ENCODE measurements around the gene IVD. TPM values are rescaled to one million over a fixed set of nuclear protein-coding genes. Genes with fewer than 3 reads are reported as not detected.

IVD gene
- total and polyA plus RNA-seq, 12 donors: 61.0 to 252 (median 140) TPM

DNA sequence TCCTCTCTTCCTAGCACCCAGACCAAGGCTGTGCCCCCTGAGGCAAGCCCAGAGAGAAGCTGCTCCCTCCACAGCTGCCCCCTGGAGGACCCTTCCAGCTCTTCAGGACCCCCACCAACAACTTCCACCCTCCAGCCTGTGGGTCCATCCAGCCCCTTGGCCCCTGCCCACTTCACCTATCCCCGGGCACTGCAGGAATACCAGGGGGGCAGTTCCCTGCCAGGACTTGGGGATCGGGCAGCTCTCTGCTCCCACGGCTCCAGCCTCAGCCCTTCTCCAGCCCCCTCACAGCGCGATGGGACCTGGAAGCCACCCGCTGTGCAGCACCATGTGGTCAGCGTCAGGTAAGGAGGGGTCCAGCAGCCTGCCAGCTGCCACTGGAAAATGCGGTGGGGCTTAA lies 42.0 kb upstream of the IVD start:
- Histone ChIP-seq H3K9me3 (replicated peaks in 1 of 3) (no peaks in the 10 kb centered on the region), H3K4me1 (replicated peaks in 1 of 2) (peaks cover under 1 to 15% of the 10 kb centered on the region in 2 donors), H3K4me3 (no peak overlapping the region), H3K27ac (no peak overlapping the region), H3K36me3 (replicated peaks in 1 of 2) (no peaks in the 10 kb centered on the region), H3K27me3 (no peaks in the 10 kb centered on the region)
- intact Hi-C loops (cut with DNase I): loop anchor here (5.0 to 10.0 kb wide), 2 partner anchors 51 to 59 kb away; no protein-coding TSS in a partner anchor
- WGBS, 4 donors: 85 to 91% (median 90%) methylated on average over 2 to 8 of the region's 8 CpGs
- no peak for TF ChIP-seq POLR2A (IDR thresholded peaks at IDR 0.05)
- TF ChIP-seq, protein P1, sequence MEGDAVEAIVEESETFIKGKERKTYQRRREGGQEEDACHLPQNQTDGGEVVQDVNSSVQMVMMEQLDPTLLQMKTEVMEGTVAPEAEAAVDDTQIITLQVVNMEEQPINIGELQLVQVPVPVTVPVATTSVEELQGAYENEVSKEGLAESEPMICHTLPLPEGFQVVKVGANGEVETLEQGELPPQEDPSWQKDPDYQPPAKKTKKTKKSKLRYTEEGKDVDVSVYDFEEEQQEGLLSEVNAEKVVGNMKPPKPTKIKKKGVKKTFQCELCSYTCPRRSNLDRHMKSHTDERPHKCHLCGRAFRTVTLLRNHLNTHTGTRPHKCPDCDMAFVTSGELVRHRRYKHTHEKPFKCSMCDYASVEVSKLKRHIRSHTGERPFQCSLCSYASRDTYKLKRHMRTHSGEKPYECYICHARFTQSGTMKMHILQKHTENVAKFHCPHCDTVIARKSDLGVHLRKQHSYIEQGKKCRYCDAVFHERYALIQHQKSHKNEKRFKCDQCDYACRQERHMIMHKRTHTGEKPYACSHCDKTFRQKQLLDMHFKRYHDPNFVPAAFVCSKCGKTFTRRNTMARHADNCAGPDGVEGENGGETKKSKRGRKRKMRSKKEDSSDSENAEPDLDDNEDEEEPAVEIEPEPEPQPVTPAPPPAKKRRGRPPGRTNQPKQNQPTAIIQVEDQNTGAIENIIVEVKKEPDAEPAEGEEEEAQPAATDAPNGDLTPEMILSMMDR (IDR thresholded peaks at IDR 0.05): no peak
- DNase-seq: no peak

DNA sequence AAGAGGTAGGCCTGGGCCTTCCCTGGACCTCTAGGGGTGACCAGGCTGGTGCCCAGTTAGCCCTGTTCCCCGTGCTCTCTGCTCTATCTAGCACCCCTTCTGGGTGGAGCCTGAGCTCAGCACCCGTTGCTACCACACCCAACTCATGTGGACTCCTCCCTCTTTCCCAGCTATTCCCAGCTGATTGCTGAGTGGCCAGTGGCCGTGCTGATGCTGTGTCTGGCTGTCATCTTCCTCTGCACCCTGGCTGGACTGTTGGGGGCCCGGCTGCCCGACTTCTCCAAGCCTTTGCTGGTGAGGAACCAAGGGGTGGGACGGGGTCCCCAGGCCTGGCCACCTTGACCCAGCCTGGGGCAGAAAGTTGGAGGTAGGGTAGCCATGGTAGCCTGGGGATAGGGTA lies 41.3 kb upstream of the IVD start:
- no peak overlapping the region for H3K4me3 ChIP-seq
- H3K36me3 ChIP-seq (replicated peaks in 1 of 2): no peaks in the 10 kb centered on the region
- no peaks in the 10 kb centered on the region for H3K27me3 ChIP-seq
- WGBS, 4 donors: 68 to 79% (median 78%) methylated on average over 5 to 6 of the region's 6 CpGs
- intact Hi-C loops (cut with DNase I): loop anchor here (5.0 to 10.0 kb wide), 2 partner anchors 51 to 58 kb away; no protein-coding TSS in a partner anchor
- no peak overlapping the region for H3K27ac ChIP-seq
- no peak for DNase-seq
- H3K9me3 ChIP-seq (replicated peaks in 1 of 3): no peaks in the 10 kb centered on the region
- TF ChIP-seq POLR2A (IDR thresholded peaks at IDR 0.05): no peak
- TF ChIP-seq, protein P1 (IDR thresholded peaks at IDR 0.05): no peak
- H3K4me1 ChIP-seq (replicated peaks in 1 of 2): peaks cover 0 to 14% of the 10 kb centered on the region in 2 donors

DNA sequence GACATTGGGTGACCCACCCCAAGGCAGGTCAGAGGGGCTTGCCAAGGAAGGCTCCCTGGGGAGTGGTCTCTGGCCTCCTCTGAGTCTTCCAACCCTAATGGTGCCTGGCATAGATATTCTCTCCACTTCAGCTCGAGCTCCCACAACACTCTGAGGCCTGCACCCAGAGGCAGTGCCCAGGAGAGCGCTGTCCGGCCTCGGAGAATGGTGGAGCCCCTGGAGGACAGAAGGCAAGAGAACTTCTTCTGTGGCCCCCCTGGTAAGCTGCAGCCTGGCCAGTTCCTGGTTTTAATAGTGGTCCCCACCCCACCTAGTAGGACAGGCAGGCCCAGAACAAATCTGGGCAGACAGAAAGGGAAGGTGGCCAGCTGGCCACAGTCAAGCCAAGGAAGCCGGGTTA lies 40.6 kb upstream of the IVD start:
- Histone ChIP-seq H3K4me3 (no peak overlapping the region), H3K9me3 (replicated peaks in 1 of 3) (no peaks in the 10 kb centered on the region), H3K27me3 (no peaks in the 10 kb centered on the region), H3K36me3 (replicated peaks in 1 of 2) (no peaks in the 10 kb centered on the region), H3K4me1 (replicated peaks in 1 of 2) (peaks cover 0 to 14% of the 10 kb centered on the region in 2 donors), H3K27ac (no peak overlapping the region)
- DNase-seq: no peak
- intact Hi-C loops (cut with DNase I): loop anchor here in 1 of 2 donors (10.0 kb wide), 1 partner anchor 50 kb away; no protein-coding TSS in a partner anchor
- 80 to 96% (median 95%) methylated on average over 2 to 5 of the region's 5 CpGs; no CpG with 5 or more reads in 1 of the 4 donors for WGBS, 4 donors
- TF ChIP-seq POLR2A (IDR thresholded peaks at IDR 0.05): no peak
- TF ChIP-seq, protein P1 (IDR thresholded peaks at IDR 0.05): no peak

DNA sequence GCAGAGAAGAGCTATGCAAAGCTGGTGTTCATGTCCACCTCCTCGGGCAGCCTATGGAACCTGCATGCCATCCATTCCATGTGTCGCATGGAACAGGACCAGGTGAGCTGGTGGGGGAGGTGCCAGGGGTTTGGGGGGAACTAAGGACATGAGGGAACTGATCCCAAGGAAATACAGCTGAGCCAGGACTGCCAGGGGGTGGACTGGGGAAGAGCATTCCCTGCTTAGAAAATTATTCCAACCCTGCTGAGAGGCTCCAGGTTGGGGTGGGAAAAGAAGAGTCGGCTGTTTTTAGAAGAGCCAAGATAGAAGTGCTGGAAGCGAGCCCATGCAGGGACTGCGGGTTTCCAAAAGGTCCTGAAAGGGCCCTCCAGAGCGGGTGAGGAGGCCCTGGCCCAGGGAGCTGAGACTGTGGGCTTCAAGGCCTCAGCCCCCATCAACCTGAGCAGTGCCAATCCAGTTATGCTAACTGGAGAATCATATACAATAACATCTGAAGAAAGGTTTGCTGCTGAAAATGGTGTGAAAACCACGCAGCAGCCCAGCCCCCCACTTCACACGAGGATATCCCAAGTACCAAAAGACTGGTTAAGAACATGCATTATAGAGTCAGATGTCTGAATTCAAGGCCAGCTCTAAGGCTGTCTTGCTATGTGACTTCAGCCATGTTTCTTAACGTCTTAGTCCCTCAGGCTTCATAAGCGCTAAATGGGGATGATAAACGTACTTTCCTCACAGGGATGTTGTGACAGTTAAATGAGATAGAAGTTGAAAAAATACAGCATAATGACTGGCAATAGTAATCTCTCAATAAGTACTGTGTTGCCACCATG lies 39.8 kb upstream of the IVD start:
- H3K9me3 ChIP-seq (replicated peaks in 1 of 3): no peaks in the 10 kb centered on the region
- TF ChIP-seq POLR2A (IDR thresholded peaks at IDR 0.05): no peak
- TF ChIP-seq, protein P1 (IDR thresholded peaks at IDR 0.05): no peak
- no peak overlapping the region for H3K27ac ChIP-seq
- H3K4me3 ChIP-seq: no peak overlapping the region
- no peak for DNase-seq
- WGBS, 4 donors: 90 to 92% (median 91%) methylated on average over 10 to 11 of the region's 11 CpGs
- no peaks in the 10 kb centered on the region for H3K27me3 ChIP-seq
- intact Hi-C loops (cut with DNase I): loop anchor here in 1 of 2 donors (10.0 kb wide), 1 partner anchor 49 kb away; no protein-coding TSS in a partner anchor
- H3K36me3 ChIP-seq (replicated peaks in 1 of 2): no peaks in the 10 kb centered on the region
- H3K4me1 ChIP-seq (replicated peaks in 1 of 2): peaks cover 0 to 14% of the 10 kb centered on the region in 2 donors
